ENCODE results near the gene S100P. TPM values are rescaled to one million over a fixed set of nuclear protein-coding genes. Genes with fewer than 3 reads are reported as not detected.
A peak's percentile ranks its signal among the peaks of the same experiment; 100 is the strongest.

The S100P gene
- 1 to 10 TPM; 2.4 to 4.3 (median 2.7) TPM for total RNA-seq
- 0.59 TPM for total RNA-seq (2013)

DNA sequence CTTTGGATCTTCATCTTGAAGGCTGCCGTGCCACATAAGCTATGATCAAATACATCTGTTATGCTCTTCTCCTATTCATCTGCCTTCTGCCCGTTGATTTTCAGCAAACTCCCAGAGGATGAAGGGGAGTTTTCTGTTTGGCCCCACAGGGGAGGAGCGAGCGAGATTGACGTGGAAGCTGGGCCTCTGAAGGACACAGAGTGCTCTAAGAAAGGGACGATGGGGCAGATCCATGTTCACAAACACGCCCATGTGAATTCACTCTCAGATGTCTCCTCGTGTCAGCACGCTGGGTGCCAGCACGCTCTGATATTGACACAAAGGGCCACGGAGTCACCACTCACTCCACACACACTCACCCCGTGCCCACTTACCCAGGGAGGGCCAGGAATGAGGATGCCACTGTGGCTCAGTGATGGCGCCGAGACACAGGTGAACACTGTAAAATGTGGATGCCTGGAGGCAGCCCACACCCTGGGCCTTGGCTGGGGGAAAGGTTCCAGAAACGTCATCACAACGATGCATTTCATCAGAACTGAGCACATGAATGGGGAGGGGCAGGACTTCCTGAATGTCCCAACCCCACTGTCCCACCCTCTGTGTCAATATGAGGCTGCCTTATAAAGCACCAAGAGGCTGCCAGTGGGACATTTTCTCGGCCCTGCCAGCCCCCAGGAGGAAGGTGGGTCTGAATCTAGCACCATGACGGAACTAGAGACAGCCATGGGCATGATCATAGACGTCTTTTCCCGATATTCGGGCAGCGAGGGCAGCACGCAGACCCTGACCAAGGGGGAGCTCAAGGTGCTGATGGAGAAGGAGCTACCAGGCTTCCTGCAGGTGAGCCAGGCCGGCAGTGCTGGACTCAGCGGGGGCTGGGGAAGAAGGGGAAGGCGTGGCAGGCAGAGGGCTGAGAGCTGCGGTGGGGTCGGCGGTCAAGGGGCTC is at the start of gene S100P:
Gene S100P (plus strand): TSS at position 648 of the 946 bp plus-strand sequence. CDS start 55 bp downstream, at position 703.
- H3K4me3 Mint-ChIP-seq: peak within 1 kb of the TSS; percentile 81
- peak within 1 kb of the TSS; percentile 97 to 98 for H3K27ac Mint-ChIP-seq
- Histone ChIP-seq H3K27ac (ENCODE audit: low read length) (peak within 1 kb of the TSS; percentile 81), H3K9me3 (ENCODE audit: control insufficient read depth, insufficient read depth, low read length) (no peaks in the 10 kb centered on the region), H3K4me3 (ENCODE audit: low read length) (no peak within 1 kb of the TSS), H3K4me1 (ENCODE audit: control insufficient read depth, insufficient read depth, low read length) (peaks cover 92% of the 10 kb centered on the region), H3K27me3 (ENCODE audit: control insufficient read depth, insufficient read depth, low read length) (no peaks in the 10 kb centered on the region), H3K36me3 (ENCODE audit: control insufficient read depth, insufficient read depth, low read length) (no peaks in the 10 kb centered on the region)
- H3K36me3 Mint-ChIP-seq: no peaks in the 10 kb centered on the region
- H3K4me1 Mint-ChIP-seq: peaks cover 77 to 84% of the 10 kb centered on the region in 2 donors
- 93% methylated on average over 29 of the region's 29 CpGs for WGBS (ENCODE audit: insufficient coverage)
- H3K9me3 Mint-ChIP-seq: no peaks in the 10 kb centered on the region
- H3K27me3 Mint-ChIP-seq (ENCODE audit: low read depth in 2 of 2): no peaks in the 10 kb centered on the region
- intact Hi-C loops (cut with micrococcal nuclease): no loop called here
- DNase-seq (no peak), ATAC-seq (no peak)
- TF ChIP-seq, protein P1, sequence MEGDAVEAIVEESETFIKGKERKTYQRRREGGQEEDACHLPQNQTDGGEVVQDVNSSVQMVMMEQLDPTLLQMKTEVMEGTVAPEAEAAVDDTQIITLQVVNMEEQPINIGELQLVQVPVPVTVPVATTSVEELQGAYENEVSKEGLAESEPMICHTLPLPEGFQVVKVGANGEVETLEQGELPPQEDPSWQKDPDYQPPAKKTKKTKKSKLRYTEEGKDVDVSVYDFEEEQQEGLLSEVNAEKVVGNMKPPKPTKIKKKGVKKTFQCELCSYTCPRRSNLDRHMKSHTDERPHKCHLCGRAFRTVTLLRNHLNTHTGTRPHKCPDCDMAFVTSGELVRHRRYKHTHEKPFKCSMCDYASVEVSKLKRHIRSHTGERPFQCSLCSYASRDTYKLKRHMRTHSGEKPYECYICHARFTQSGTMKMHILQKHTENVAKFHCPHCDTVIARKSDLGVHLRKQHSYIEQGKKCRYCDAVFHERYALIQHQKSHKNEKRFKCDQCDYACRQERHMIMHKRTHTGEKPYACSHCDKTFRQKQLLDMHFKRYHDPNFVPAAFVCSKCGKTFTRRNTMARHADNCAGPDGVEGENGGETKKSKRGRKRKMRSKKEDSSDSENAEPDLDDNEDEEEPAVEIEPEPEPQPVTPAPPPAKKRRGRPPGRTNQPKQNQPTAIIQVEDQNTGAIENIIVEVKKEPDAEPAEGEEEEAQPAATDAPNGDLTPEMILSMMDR (IDR thresholded peaks at IDR 0.05): no peak

DNA sequence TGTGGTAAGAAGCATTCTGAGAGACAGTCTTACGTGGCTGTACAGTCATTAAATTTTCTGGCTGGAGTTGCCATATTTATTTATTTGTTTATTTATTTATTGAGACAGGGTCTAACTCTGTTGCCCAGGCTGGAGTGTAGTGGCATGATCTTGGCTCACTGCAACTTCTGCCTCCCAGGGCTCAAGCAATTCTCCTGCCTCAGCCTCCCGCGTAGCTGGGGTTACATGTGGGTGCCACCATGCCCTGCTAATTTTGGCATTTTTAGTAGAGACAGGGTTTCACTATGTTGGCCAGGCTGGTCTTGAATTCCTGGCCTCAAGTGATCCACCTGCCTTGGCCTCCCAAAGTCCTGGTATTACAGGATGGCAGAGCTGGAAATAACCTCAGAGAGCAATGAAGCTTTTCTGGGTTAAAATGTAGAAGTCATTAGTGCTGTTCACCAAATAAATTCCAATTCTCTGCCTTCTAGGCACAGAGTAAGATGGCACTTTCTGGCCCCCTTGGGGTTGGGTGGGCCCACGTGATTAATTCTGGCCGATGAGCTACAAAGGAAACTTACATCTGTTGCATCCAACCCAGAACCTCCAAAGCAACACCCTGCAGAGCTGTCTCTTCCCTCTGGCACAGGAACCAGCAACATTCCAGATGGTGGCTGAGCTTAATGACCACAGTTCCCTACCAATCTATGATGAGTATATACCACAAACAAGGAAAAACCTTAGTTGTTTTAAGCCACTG is 48.7 kb upstream of the S100P start:
- H3K27ac ChIP-seq (ENCODE audit: low read length): no peak overlapping the region
- H3K9me3 ChIP-seq (ENCODE audit: control insufficient read depth, insufficient read depth, low read length): no peaks in the 10 kb centered on the region
- intact Hi-C loops (cut with micrococcal nuclease): no loop called here
- ATAC-seq (no peak), DNase-seq (no peak)
- peaks cover 23% of the 10 kb centered on the region for H3K4me1 ChIP-seq (ENCODE audit: control insufficient read depth, insufficient read depth, low read length)
- peaks cover 37 to 41% of the 10 kb centered on the region in 2 donors for H3K4me1 Mint-ChIP-seq
- WGBS (ENCODE audit: insufficient coverage): 76% methylated on average over 5 of the region's 5 CpGs
- H3K36me3 ChIP-seq (ENCODE audit: control insufficient read depth, insufficient read depth, low read length): peaks cover 20% of the 10 kb centered on the region
- peak overlapping the region; percentile 28 to 100 for H3K27ac Mint-ChIP-seq
- no peaks in the 10 kb centered on the region for H3K27me3 ChIP-seq (ENCODE audit: control insufficient read depth, insufficient read depth, low read length)
- H3K27me3 Mint-ChIP-seq (ENCODE audit: low read depth in 2 of 2): no peaks in the 10 kb centered on the region
- no peak overlapping the region for H3K4me3 Mint-ChIP-seq
- no peak overlapping the region for H3K4me3 ChIP-seq (ENCODE audit: low read length)
- H3K36me3 Mint-ChIP-seq: peaks cover 28% of the 10 kb centered on the region
- no peaks in the 10 kb centered on the region for H3K9me3 Mint-ChIP-seq
- TF ChIP-seq, protein P1 (IDR thresholded peaks at IDR 0.05): no peak

DNA sequence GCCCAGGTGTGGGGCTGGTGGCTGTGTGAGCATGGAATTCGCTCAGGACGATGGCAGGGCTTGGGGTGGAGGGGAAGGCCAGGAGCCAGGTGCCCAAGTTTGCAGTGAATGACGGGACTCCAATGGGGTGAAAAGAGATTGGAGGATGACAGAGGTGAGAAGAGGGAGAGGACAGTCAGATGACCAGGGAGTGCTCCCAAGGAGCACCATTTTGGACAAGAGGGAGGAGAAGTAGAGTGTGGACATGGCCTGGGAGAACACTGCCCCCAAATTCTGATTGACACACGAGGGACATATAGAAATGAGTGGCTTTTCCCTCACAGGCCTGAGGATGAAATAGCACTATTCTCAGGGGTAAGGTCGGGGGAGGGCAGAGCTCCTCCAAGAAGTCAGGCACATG is 46.5 kb upstream of the S100P start:
- Mint-ChIP-seq H3K36me3 (peaks cover 12% of the 10 kb centered on the region), H3K4me1 (peaks cover 15 to 19% of the 10 kb centered on the region in 2 donors), H3K9me3 (no peaks in the 10 kb centered on the region), H3K27me3 (ENCODE audit: low read depth in 2 of 2) (peaks cover 0 to 2% of the 10 kb centered on the region in 2 donors), H3K27ac (no peak overlapping the region), H3K4me3 (no peak overlapping the region)
- Histone ChIP-seq H3K36me3 (ENCODE audit: control insufficient read depth, insufficient read depth, low read length) (peaks cover 18% of the 10 kb centered on the region), H3K4me1 (ENCODE audit: control insufficient read depth, insufficient read depth, low read length) (peaks cover 12% of the 10 kb centered on the region), H3K27me3 (ENCODE audit: control insufficient read depth, insufficient read depth, low read length) (no peaks in the 10 kb centered on the region), H3K9me3 (ENCODE audit: control insufficient read depth, insufficient read depth, low read length) (no peaks in the 10 kb centered on the region), H3K27ac (ENCODE audit: low read length) (no peak overlapping the region), H3K4me3 (ENCODE audit: low read length) (no peak overlapping the region)
- WGBS (ENCODE audit: insufficient coverage): 90% methylated on average over 5 of the region's 5 CpGs
- no peak for ATAC-seq
- TF ChIP-seq, protein P1 (IDR thresholded peaks at IDR 0.05): no peak
- no peak for DNase-seq
- intact Hi-C loops (cut with micrococcal nuclease): no loop called here
